Sciatic nerve (tissue), 2 donors: ENCODE measurements around the gene PNPLA6. TPM values are rescaled to one million over a fixed set of nuclear protein-coding genes. Genes with fewer than 3 reads are reported as not detected.

Source experiments
- ATAC-seq: fragments of 200-7000 bp; cut with Tn5 transposase; one replicate; pipeline ENCODE4 v1.9.1; 2020; ENCODE audit warnings: mild to moderate bottlenecking, moderate library complexity
- DNase-seq: peaks from one replicate; pipeline ENCODE4 v3.0.0-alpha.2; 2020; ENCODE audit warnings: low spot score
- intact Hi-C: fragments of 100-400 bp; cut with DNase I; formaldehyde crosslinking; loops from one replicate; pipeline ENCODE4 v1.14.2; 2022
- total RNA-seq: library from RNA; stranded (reverse); fragmentation: NEBNext Ultra II Directional; extraction: Animal tissue kit (Norgen Biotek cat#: 25700); gene quantifications from one replicate; pipeline ENCODE4 v1.2.1, GENCODE V29; 2021
- donor health status: DM: no; HTN: no; CAD: no.
- donor health status: DM: no; HTN: no; CAD: no.

PNPLA6 gene
- total RNA-seq, 1 donor from 2014 or later, result 133 TPM

- intact Hi-C loops, result no loop called here
- DNase-seq, result no peak
- ATAC-seq, result no peak
Measured at GRCh38 chr19:7513809-7514642, 21.5 kb upstream of the PNPLA6 start.

GRCh38 chr19:7515110-7515644, 20.3 kb upstream of the PNPLA6 start:
- ATAC-seq (peak; percentile 44), DNase-seq (no peak)
- intact Hi-C loops, result no loop called here

- intact Hi-C loops, result no loop called here
- DNase-seq, result peak; percentile 86
- peak; percentile 86 for ATAC-seq
Measured at GRCh38 chr19:7515645-7516151, 19.8 kb upstream of the PNPLA6 start, which contains the start of gene ZNF358. Gene ZNF358, plus strand, starts transcription at chr19:7516103. Its CDS starts 3,140 bp downstream, at chr19:7519243.

- DNase-seq (no peak), ATAC-seq (peak; percentile 3)
- intact Hi-C loops, result no loop called here
Measured at GRCh38 chr19:7516333-7516732, 19.2 kb upstream of the PNPLA6 start.

- ATAC-seq (peak; percentile 5), DNase-seq (no peak)
- intact Hi-C loops, result no loop called here
Measured at GRCh38 chr19:7516878-7517277, 18.6 kb upstream of the PNPLA6 start.

GRCh38 chr19:7519361-7520130, 16.0 kb upstream of the PNPLA6 start:
- DNase-seq (no peak), ATAC-seq (no peak)
- intact Hi-C loops, result no loop called here

GRCh38 chr19:7520131-7521051, 15.1 kb upstream of the PNPLA6 start:
- ATAC-seq, result no peak
- intact Hi-C loops, result no loop called here
- peak; percentile 62 for DNase-seq

- no peak for ATAC-seq
- intact Hi-C loops, result no loop called here
- DNase-seq, result no peak
Measured at GRCh38 chr19:7521551-7522071, 13.9 kb upstream of the PNPLA6 start.

- DNase-seq (peak; percentile 100), ATAC-seq (peak; percentile 97)
- intact Hi-C loops, result no loop called here
Measured at GRCh38 chr19:7522072-7522922, 13.2 kb upstream of the PNPLA6 start, which contains the start of gene MCOLN1. Gene MCOLN1, plus strand, starts transcription at chr19:7522624. Its CDS starts 127 bp downstream, at chr19:7522751.

- DNase-seq, result peak; percentile 63
Measured at GRCh38 chr19:7522923-7523667, 12.4 kb upstream of the PNPLA6 start.

GRCh38 chr19:7524523-7524922, 11.0 kb upstream of the PNPLA6 start:
- intact Hi-C loops, result no loop called here
- ATAC-seq, result no peak
- DNase-seq, result no peak

More at GRCh38 chr19:7522923-7523667, 12.4 kb upstream of the PNPLA6 start:
- intact Hi-C loops, result no loop called here
- no peak for ATAC-seq

GRCh38 chr19:7524992-7525739, 10.4 kb upstream of the PNPLA6 start:
- ATAC-seq, result no peak
- no peak for DNase-seq
- intact Hi-C loops, result no loop called here

GRCh38 chr19:7526059-7526929, 9.2 kb upstream of the PNPLA6 start:
- DNase-seq, result no peak
- intact Hi-C loops, result no loop called here
- no peak for ATAC-seq

- ATAC-seq, result peak; percentile 64
- DNase-seq, result peak; percentile 73
- intact Hi-C loops, result no loop called here
Measured at GRCh38 chr19:7527516-7528191, 7.9 kb upstream of the PNPLA6 start.

- intact Hi-C loops, result no loop called here
- ATAC-seq (no peak), DNase-seq (no peak)
Measured at GRCh38 chr19:7528192-7528519, 7.4 kb upstream of the PNPLA6 start.
